HepG2 (cell line): Measurements from ENCODE around the gene SYMPK. TPM values are rescaled to one million over a fixed set of nuclear protein-coding genes. Genes with fewer than 3 reads are reported as not detected.

Source experiments
- ARID4A ChIP-seq: sonication (generic); formaldehyde crosslinking; IDR thresholded peaks from 2 replicates; pipeline ENCODE4 v1.5.0; 2020; ENCODE audit warnings: mild to moderate bottlenecking, missing genetic modification reagents, borderline replicate concordance
- ASH2L ChIP-seq: fragments of 300-600, 200-600 bp; sonication (generic); IDR thresholded peaks from 2 replicates; pipeline ENCODE4 v1.7.0; 2017; ENCODE audit warnings: low read depth, mild to moderate bottlenecking, moderate library complexity, mixed read lengths, low read length; ENCODE audit not compliant: insufficient read length
- ATF2 ChIP-seq: sonication (generic); formaldehyde crosslinking; IDR thresholded peaks from 2 replicates; pipeline ENCODE4 v1.4.0; 2020; ENCODE audit warnings: missing genetic modification reagents
- CHD4 ChIP-seq: fragments of 200-600 bp; sonication (generic); IDR thresholded peaks from 2 replicates; pipeline ENCODE4 v1.7.0; 2017; ENCODE audit warnings: mild to moderate bottlenecking, low read length, borderline replicate concordance
- DZIP1 ChIP-seq: sonication (generic); formaldehyde crosslinking; IDR thresholded peaks from 2 replicates; pipeline ENCODE4 v1.5.0; 2020; ENCODE audit warnings: mild to moderate bottlenecking, missing genetic modification reagents
- HNF4G ChIP-seq, 2 experiments: sonication (generic) in 1 of 2; formaldehyde crosslinking in 1 of 2; IDR thresholded peaks; 2 replicates each; pipeline versions ENCODE4 v1.4.0 to v1.6.1; 2011 to 2020; ENCODE audit warnings: borderline replicate concordance in 2 of 2, low read depth in 2 of 2, mild to moderate bottlenecking in 2 of 2, low read length in 1 of 2, missing genetic modification reagents in 1 of 2, moderate library complexity in 1 of 2
- HOXA5 ChIP-seq: sonication (generic); formaldehyde crosslinking; IDR thresholded peaks from 2 replicates; pipeline ENCODE4 v1.4.0; 2020; ENCODE audit warnings: missing genetic modification reagents
- HOXA9 ChIP-seq: sonication (generic); formaldehyde crosslinking; IDR thresholded peaks from 2 replicates; pipeline ENCODE4 v1.8.1; 2022; ENCODE audit warnings: missing genetic modification reagents, mild to moderate bottlenecking, moderate library complexity, borderline replicate concordance
- KDM1A ChIP-seq: IDR thresholded peaks from 2 replicates; pipeline ENCODE4 v1.6.1; 2016; ENCODE audit warnings: missing compliant biosample characterization
- NAIF1 ChIP-seq: sonication (generic); formaldehyde crosslinking; IDR thresholded peaks from 2 replicates; pipeline ENCODE4 v1.5.0; 2020; ENCODE audit warnings: mild to moderate bottlenecking, missing genetic modification reagents, borderline replicate concordance
- REXO4 ChIP-seq: sonication (generic); formaldehyde crosslinking; IDR thresholded peaks from 2 replicates; pipeline ENCODE4 v1.8.0; 2022; ENCODE audit warnings: missing genetic modification reagents, mild to moderate bottlenecking, borderline replicate concordance
- ZBTB37 ChIP-seq: sonication (generic); formaldehyde crosslinking; IDR thresholded peaks from 2 replicates; pipeline ENCODE4 v1.4.0; 2020; ENCODE audit warnings: mild to moderate bottlenecking, missing genetic modification reagents
- ZKSCAN1 ChIP-seq: fragments of 150-350 bp; IDR thresholded peaks from 2 replicates; pipeline ENCODE4 v1.6.1; 2014; ENCODE audit warnings: low read length
- ZNF225 ChIP-seq: sonication (generic); formaldehyde crosslinking; IDR thresholded peaks from 2 replicates; pipeline ENCODE4 v1.4.0; 2020; ENCODE audit warnings: mild to moderate bottlenecking, missing genetic modification reagents
- ZNF329 ChIP-seq: sonication (generic); formaldehyde crosslinking; IDR thresholded peaks from 2 replicates; pipeline ENCODE4 v1.9.0; 2021; ENCODE audit warnings: low read depth, mild to moderate bottlenecking, missing genetic modification reagents
- ZNF441 ChIP-seq: sonication (generic); formaldehyde crosslinking; IDR thresholded peaks from 2 replicates; pipeline ENCODE4 v1.7.0; 2021; ENCODE audit warnings: missing genetic modification reagents, borderline replicate concordance
- ZNF674 ChIP-seq: sonication (generic); formaldehyde crosslinking; IDR thresholded peaks from 2 replicates; pipeline ENCODE4 v1.5.0; 2020; ENCODE audit warnings: low read depth, mild to moderate bottlenecking, missing genetic modification reagents
- ZNF761 ChIP-seq: sonication (generic); formaldehyde crosslinking; conservative IDR thresholded peaks from 2 replicates; pipeline ENCODE4 v1.4.0; 2020; ENCODE audit warnings: mild to moderate bottlenecking, missing genetic modification reagents
- polyA plus RNA-seq, 8 experiments: library from polyadenylated mRNA; depleted of rRNA in 3 of 8; stranded (reverse) in 7 of 8; unstranded in 1 of 8; fragments of >200 nt; fragmentation: Illumina TruSeq in 4 of 8; extraction: Trizol in 4 of 8; gene quantifications; 2 replicates each; pipeline versions ENCODE4 v1.2.1 to v1.2.3, GENCODE V29; 2011 to 2016; ENCODE audit warnings: low read depth in 4 of 8, missing spikeins in 1 of 8, mixed read lengths in 1 of 8; ENCODE audit not compliant: insufficient read depth in 1 of 8
- total RNA-seq, 5 experiments: library from RNA; depleted of rRNA; stranded (reverse); fragments of >200 nt; fragmentation: Illumina TruSeq; extraction: Trizol; gene quantifications; 2 replicates each; pipeline ENCODE4 v1.2.3, GENCODE V29; 2016; ENCODE audit warnings: low read depth in 1 of 5

The SYMPK gene
- total and polyA plus RNA-seq, 2 of the 13 experiments (the other 11 are each of a cell fraction or from before 2014, with no cell fraction given) = 21.9 to 55.7 TPM

GRCh38 chr19:45901912-45902650 lies 39.1 kb upstream of the SYMPK start, which contains the start of gene MYPOP (continued):
- TF ChIP-seq ARID4A = 0 out of 2 replicates have a peak, but pooled peaks have one; percentile 65
- no peak; the same call in 1 of the 2 replicates for TF ChIP-seq ZNF329 (CRISPR knock-in tag)
- TF ChIP-seq NAIF1 (CRISPR knock-in tag) = 0 out of 2 replicates have a peak, but pooled peaks have one; percentile 39
- TF ChIP-seq ZBTB37 (CRISPR knock-in tag) = 0 out of 2 replicates have a peak, but pooled peaks have one; percentile 38
- no peak for TF ChIP-seq REXO4
- peak; percentile 38; the same call in 1 of the 2 replicates for TF ChIP-seq CHD4
- no peak for TF ChIP-seq ZNF761 (CRISPR knock-in tag)
- TF ChIP-seq ZKSCAN1 = no peak
- TF ChIP-seq HNF4G (IDR thresholded peaks at IDR 0.05; ENCODE audit: borderline replicate concordance, low read depth, low read length) = no peak
- no peak for TF ChIP-seq HNF4G (CRISPR knock-in tag; IDR thresholded peaks at IDR 0.05; ENCODE audit: borderline replicate concordance, low read depth)
- TF ChIP-seq ZNF674 (CRISPR knock-in tag) = 0 out of 2 replicates have a peak, but pooled peaks have one; percentile 64
- no peak; the same call in 1 of the 2 replicates for TF ChIP-seq ZNF225 (CRISPR knock-in tag)
- TF ChIP-seq ASH2L = peak; percentile 61
- no peak for TF ChIP-seq ATF2 (CRISPR knock-in tag)
- peak; percentile 16; the same call in 1 of the 2 replicates for TF ChIP-seq HOXA5
- 0 out of 2 replicates have a peak, but pooled peaks have one; percentile 33 for TF ChIP-seq ZNF441 (CRISPR knock-in tag)
- TF ChIP-seq KDM1A (CRISPR knock-in tag) = no peak
- TF ChIP-seq DZIP1 = 0 out of 2 replicates have a peak, but pooled peaks have one; percentile 26
- TF ChIP-seq HOXA9 (CRISPR knock-in tag) = no peak
